Sigmoid colon (tissue), 4 donors: ENCODE results near the gene PLBD2.

Experiments used
- EP300 ChIP-seq, 4 donors: sonication (generic); formaldehyde crosslinking; IDR thresholded peaks; one replicate each; pipeline ENCODE4 v1.6.1; 2017; ENCODE audit warnings: antibody characterized with exemption in 4 of 4
- POLR2A ChIP-seq, 2 donors: fragments of 450-650 bp; IDR thresholded peaks; one replicate each; pipeline ENCODE4 v1.6.1; 2016; ENCODE audit warnings: antibody characterized with exemption in 2 of 2, mild to moderate bottlenecking in 2 of 2, moderate library complexity in 2 of 2
- POLR2AphosphoS5 ChIP-seq, 4 donors: sonication (generic); formaldehyde crosslinking; IDR thresholded peaks; one replicate each; pipeline ENCODE4 v1.6.1; 2017; ENCODE audit warnings: antibody characterized with exemption in 4 of 4
- TF ChIP-seq, protein P1 (sequence below), 4 experiments: fragments of 450-650 bp in 3 of 4; fragments of 200-600 bp in 1 of 4; IDR thresholded peaks; one replicate each; pipeline ENCODE4 v1.5.1; 2016 to 2019; ENCODE audit warnings: antibody characterized with exemption in 4 of 4, mild to moderate bottlenecking in 3 of 4, moderate library complexity in 2 of 4

- TF ChIP-seq POLR2A (IDR thresholded peaks at IDR 0.05) (no peak), EP300 (IDR thresholded peaks at IDR 0.05) (no peak), POLR2AphosphoS5 (IDR thresholded peaks at IDR 0.05) (no peak)
- TF ChIP-seq, protein P1, sequence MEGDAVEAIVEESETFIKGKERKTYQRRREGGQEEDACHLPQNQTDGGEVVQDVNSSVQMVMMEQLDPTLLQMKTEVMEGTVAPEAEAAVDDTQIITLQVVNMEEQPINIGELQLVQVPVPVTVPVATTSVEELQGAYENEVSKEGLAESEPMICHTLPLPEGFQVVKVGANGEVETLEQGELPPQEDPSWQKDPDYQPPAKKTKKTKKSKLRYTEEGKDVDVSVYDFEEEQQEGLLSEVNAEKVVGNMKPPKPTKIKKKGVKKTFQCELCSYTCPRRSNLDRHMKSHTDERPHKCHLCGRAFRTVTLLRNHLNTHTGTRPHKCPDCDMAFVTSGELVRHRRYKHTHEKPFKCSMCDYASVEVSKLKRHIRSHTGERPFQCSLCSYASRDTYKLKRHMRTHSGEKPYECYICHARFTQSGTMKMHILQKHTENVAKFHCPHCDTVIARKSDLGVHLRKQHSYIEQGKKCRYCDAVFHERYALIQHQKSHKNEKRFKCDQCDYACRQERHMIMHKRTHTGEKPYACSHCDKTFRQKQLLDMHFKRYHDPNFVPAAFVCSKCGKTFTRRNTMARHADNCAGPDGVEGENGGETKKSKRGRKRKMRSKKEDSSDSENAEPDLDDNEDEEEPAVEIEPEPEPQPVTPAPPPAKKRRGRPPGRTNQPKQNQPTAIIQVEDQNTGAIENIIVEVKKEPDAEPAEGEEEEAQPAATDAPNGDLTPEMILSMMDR (IDR thresholded peaks at IDR 0.05), result no peak
These were observed 14.0 kb downstream of the PLBD2 start for GRCh38 chr12:113372371-113372770.
